ENCODE data around the gene AGRN.
"Not testable (repeated sequence)": the region's sequence is repeated elsewhere in the genome, so short reads cannot be mapped to it uniquely, and the experiment has no call there.

Gene AGRN

DNA sequence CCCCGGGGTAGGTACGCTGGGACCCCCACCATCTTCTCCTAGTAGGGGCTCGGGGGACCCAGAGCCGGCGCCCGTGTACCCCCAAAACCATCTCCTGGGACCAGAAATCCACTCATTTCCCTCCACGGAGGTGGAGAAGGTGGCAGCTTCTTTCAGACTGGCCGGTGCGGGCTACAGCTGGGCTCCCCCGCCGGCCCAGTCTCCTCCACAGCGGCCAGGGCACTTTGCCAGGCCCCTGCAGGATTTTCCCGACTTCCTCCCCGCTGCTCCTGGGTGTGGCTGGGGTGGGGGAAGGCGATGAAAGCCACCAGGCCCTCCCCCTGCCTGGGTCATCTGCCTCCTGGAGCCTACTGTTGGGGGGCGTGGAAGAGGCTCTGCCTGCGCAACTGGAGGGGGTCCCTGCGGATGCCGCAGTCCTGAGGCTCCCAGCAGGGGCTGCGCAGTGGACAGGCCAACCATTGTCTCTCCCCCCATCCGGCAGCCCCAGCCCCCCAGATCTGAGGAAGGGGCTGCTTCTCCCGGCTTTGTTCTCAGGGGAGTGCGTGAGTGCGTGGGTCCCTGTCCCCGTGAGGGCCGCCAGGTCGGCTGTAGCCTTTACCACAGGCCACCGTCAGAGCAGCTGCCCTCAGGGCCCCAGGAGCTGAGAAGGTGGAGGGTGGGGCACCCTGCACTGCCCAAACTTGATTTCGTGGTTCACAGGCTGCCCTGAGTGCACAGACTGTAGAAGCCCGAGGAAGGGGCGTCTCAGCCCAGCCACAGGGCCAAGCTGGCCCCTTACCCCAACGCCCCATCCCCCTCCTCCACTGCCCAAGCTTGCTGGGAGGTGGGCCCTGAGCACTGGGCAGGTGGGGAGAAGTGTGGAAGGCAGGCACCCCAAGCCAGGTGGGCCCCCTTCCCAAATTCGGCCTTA lies 1.3 kb downstream of the AGRN start:
- no peak for DNase-seq

DNA sequence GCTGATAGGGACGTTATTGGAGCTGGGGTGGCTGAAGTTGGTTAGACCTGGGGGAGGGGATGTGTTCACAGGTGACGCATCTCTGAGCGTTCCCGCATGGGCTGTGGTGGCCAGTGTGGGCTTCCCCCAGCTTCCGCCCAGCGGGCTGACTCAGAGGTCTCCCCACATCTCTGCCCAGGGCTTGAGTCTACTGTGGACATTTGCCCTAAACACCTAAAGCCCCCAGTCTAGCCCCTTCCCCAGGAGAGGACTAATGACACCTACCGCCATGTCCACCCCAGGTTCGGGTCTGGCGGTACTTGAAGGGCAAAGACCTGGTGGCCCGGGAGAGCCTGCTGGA lies 2.0 kb downstream of the AGRN start:
- DNase-seq, result no peak

DNA sequence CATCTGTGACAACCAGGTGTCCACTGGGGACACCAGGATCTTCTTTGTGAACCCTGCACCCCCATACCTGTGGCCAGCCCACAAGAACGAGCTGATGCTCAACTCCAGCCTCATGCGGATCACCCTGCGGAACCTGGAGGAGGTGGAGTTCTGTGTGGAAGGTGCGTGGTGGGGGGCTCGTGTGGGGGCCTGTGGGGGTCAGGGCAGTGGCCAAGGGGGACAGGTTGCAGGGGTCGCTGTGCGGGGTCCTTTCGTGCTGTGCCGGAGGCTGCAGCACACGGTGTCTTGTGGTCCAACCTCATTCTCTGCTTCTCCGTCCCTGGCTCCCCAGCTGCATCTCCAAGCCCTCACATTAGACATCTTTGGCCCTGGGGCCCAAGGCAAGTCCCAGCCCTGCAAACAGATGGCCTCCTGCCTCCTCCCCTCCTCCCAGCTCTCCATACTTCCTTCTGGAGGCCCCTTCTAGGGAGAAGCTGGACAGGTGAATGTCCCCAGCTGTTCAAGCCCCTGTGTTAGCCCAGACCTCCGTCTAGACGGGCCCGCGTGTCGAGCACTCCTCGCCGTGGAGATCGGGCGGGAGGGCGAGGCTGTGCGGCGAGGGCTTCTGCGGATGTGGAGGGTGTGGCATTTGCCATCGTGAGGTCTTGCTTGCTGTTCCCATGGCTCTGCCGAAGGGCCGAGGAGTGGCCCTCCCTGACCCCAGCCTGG lies 2.5 kb downstream of the AGRN start:
- DNase-seq, result no peak

DNA sequence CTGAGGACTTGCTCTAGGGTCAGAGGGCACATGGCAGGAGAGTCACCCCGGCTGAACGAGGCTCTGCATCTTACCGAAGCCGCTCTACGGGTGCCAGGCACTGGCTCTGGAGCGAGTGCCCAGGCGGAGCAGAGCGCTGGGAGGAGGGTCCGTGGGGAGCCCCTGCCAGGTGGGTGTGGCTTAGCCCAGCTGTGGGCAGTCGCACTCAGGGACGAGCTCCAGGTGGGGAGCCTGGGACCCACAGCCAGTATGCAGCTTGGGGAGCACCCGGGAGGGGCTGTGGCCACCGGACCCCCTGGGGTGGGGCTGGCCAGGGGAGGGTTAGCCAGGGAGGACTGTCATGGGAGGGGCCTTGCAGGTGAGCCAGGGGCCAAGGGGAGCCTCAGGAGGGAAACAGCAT lies 3.8 kb downstream of the AGRN start:
- DNase-seq, result no peak

DNA sequence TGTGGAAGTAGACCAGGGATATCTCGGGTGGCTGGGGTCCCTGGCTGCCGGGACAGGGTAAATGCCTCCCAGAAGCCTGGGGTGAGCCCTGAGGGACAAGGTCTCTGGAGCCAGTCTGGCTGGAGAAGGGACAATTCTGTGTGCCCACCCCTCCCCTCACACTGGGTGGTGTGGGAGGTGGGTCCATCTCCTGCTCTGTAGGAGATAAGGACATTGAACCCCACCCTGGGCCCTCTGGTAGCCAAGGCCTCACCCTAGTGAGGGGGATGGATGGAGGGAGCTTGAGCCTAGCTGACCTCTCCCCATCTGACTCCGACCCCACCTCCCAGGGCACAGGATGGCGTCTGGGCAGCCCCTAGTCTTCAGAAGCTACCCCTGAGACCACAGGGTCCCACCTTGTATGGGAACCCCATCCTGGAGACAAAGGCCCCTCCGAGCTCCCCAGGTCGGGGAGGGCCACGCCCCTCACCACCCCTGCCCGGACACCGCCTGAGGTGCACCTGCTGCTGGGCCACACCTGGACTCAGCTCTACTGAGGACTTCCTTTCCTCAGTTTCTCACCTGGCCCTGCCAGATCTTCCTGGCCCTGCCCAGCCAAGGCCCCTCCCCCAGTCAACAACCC lies 4.3 kb downstream of the AGRN start:
- DNase-seq, result no peak

- no peak for DNase-seq
Observed at GRCh38 chr1:1024771-1025699, 5.1 kb downstream of the AGRN start.

DNA sequence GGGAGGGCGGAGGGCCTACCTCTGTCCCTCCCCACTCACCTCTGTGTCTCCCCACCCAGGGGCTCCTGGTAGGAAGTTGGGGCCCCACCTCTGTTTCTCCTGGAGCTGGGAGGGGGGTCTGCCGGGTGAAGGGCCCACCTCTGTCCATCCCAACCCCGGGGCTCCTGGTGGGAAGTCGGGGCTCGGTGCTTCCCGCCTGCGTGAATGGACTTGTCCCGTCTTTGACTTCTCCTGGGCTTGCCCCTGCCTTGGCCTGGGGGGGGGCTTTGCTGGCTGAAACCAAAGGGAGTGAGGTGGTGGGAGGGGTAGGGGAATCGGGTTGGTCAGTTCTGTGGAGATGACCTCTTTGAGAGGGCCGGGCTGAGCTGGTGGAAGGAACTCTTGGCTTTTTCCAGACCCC lies 5.8 kb downstream of the AGRN start:
- DNase-seq, result no peak

GRCh38 chr1:1026599-1027413 lies 6.9 kb downstream of the AGRN start:
- no peak for DNase-seq

- DNase-seq, result no peak
Observed at GRCh38 chr1:1027791-1028190, 7.9 kb downstream of the AGRN start.

DNA sequence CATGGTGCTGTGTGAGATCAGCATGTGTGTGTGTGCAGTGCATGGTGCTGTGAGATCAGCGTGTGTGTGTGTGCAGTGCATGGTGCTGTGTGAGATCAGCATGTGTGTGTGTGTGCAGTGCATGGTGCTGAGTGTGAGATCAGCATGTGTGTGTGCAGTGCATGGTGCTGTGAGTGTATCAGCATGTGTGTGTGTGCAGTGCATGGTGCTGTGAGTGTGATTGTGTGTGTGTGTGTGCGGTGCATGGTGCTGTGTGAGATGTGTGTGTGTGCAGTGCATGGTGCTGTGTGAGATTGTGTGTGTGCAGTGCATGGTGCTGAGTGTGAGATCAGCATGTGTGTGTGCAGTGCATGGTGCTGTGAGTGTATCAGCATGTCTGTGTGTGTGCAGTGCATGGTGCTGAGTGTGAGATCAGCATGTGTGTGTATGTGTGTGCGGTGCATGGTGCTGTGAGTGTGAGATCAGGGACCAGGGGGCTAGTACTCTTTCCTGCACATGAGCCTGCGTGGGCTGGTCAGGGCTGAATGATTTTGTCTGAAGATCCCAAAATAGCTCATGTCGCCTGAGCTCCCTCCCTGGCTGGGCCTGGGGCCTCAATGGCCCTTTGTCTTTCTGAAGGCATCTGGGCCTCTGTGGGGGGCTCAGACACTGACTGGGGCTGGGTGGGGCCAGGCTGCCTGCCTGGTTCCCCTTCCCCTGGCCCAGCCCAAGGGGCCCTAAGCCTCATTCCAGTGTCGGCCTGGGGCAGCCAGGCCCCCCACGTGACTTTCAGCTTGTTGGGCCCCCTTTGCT lies 11.1 kb downstream of the AGRN start:
- not testable (repeated sequence) for DNase-seq

- DNase-seq, result no peak
Observed at GRCh38 chr1:1031659-1032235, 11.8 kb downstream of the AGRN start.

GRCh38 chr1:1032424-1032823 lies 12.5 kb downstream of the AGRN start:
- no peak for DNase-seq

DNA sequence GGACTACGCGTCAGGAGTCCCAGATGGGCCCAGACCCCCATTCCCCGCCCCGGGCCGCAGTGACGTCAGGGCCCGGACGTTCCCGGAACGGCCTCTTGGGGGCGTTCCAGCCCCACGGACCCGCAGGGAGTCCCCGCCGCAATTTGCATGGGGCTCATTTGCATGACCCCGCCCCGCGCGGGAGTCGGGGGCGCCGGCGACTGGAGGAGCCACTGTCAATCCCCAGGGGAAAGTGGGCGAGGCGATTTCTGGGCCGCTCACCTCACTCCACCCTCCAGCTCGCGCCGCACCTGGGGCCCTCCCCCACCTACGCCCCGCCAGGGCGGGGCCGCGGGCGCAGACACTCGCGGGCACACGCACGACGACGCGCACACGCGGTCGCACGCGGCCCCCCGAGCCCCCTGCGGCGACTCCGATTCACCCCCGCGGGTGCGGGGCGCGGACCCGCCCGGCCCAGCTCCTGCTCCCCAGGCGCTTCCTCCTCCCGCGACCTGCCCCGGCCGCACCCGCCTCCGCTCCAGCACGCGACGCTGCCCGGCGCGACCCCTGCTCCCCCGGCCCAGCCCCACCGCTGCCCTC lies 13.2 kb downstream of the AGRN start:
- DNase-seq, result no peak

GRCh38 chr1:1033731-1034438 lies 14.0 kb downstream of the AGRN start:
- no peak for DNase-seq

DNA sequence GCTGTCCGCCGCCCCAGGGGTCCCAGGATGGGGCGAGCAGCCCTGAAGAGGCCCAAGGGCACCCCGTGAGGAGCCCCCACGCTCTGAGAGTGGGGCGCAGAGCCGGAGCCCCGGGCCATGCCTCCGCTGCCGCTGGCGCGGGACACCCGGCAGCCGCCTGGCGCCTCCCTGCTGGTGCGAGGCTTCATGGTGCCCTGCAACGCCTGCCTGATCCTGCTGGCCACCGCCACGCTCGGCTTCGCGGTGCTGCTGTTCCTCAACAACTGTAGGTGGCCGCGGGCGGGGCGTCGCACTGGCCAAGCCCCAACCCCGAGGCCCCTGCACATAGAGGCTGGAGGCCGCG lies 14.5 kb downstream of the AGRN start:
- DNase-seq, result no peak

GRCh38 chr1:1035291-1035943 lies 15.5 kb downstream of the AGRN start:
- no peak for DNase-seq

DNA sequence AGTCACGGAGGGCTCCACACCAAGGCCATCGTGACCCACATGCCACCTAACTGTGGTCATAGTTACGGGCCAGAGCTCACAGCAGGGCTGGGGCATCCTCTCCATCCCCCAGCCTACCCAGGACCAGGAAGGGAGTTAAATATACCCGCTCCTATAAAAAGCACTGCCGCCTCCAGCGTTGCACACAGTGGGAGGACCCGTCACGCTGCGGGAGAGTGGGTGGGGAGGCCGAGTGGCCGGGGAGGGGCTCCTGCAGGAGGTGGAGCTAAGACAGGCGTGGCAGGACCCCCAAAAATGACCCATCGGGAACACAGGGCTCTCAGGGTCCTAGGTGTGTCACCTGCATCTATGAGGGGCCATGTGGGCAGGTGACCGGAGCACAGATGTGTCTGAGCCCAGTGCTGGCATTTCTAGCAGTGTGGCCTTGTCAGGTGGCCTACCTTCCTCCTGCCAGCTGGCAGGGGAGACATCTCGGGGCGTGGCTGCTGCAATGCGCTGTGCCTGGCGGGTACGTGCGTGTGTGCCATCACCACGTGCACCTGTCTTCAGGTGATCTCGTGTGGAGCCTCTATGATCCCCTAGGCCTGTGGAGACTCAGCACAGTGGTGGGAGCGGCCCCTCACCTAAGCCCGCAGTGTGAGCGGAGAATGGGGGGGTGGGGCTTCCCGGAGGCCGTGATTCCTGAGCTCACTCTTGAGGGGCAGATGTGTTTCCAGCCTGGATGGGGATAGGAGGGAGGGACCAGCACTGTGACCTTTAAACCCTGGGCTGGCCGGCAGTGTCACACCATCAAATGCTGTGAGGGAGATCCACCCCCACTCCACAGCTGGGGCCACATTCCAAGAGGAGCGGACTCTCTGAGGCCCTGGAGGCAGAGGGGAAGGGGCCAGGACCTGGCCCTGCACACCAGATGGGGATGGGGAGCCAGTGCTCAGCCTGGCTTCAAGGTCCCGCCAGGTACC lies 17.7 kb downstream of the AGRN start:
- no peak for DNase-seq

DNA sequence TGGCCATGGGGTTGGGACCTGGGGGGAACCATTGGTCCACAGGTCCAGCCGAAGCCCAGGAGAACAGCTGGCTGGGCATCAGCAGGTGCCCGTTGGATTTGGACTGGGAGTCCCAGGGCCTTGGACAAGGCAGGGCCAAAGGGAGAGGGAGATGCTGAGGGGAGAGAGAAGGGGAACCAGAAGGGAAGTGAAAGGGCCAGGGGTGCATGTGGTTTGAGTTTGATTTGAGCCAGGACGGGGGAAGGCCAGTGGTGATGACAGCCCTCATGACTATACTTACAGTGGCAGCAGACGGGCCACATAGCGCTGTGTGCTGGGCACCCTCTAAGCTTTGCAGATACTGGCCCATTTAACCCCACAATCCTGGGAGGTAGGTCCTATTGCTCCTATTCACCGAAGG lies 18.8 kb downstream of the AGRN start:
- no peak for DNase-seq

Data from SIG-M5 (cell line).